ENCODE results near the gene P2RX3. TPM values are rescaled to one million over a fixed set of nuclear protein-coding genes. Genes with fewer than 3 reads are reported as not detected.

Gene P2RX3
- total RNA-seq, 4 donors from 2014 or later, result 0.69 TPM; not detected in 3

DNA sequence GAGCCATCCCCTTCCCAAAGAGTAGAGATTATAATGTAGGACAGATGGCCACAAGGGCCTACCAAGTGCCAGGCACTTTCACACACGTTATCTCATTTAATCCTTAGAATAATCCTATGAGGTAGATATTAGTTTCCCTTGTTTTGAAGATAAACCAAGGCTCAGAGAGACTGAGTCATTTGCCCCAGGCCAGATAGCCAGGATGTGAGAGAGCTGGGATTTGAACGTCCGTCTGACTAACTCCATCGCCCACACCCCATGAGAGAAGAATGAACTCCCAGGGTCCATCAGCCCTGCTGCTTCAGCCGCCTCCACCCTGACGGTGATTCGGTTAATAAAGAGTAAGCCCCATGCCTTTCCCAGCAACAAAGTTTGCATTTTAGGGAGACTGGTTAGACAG, 32.1 kb downstream of the P2RX3 start:
- no peak overlapping the region for H3K27ac ChIP-seq
- H3K36me3 ChIP-seq, result no peaks in the 10 kb centered on the region
- H3K27me3 ChIP-seq, result peaks cover 21% of the 10 kb centered on the region
- ATAC-seq, result no peak
- H3K9me3 ChIP-seq, result no peaks in the 10 kb centered on the region
- H3K4me3 ChIP-seq, result no peak overlapping the region
- H3K4me1 ChIP-seq, result no peaks in the 10 kb centered on the region
- TF ChIP-seq, protein P1, sequence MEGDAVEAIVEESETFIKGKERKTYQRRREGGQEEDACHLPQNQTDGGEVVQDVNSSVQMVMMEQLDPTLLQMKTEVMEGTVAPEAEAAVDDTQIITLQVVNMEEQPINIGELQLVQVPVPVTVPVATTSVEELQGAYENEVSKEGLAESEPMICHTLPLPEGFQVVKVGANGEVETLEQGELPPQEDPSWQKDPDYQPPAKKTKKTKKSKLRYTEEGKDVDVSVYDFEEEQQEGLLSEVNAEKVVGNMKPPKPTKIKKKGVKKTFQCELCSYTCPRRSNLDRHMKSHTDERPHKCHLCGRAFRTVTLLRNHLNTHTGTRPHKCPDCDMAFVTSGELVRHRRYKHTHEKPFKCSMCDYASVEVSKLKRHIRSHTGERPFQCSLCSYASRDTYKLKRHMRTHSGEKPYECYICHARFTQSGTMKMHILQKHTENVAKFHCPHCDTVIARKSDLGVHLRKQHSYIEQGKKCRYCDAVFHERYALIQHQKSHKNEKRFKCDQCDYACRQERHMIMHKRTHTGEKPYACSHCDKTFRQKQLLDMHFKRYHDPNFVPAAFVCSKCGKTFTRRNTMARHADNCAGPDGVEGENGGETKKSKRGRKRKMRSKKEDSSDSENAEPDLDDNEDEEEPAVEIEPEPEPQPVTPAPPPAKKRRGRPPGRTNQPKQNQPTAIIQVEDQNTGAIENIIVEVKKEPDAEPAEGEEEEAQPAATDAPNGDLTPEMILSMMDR (IDR thresholded peaks at IDR 0.05), result no peak
- TF ChIP-seq POLR2A (IDR thresholded peaks at IDR 0.05), result no peak
- no peak for TF ChIP-seq EP300 (IDR thresholded peaks at IDR 0.05)
- no peak for TF ChIP-seq POLR2AphosphoS5 (IDR thresholded peaks at IDR 0.05)
- 65 to 100% methylated on average over 4 of the region's 7 CpGs for WGBS, 2 donors (ENCODE audit: low coverage in 1 of 2)

GRCh38 chr11:57370941-57371340, 32.8 kb downstream of the P2RX3 start:
- no peaks in the 10 kb centered on the region for H3K9me3 ChIP-seq
- H3K27ac ChIP-seq, result no peak overlapping the region
- no peaks in the 10 kb centered on the region for H3K36me3 ChIP-seq
- H3K27me3 ChIP-seq, result peaks cover 20% of the 10 kb centered on the region
- H3K4me1 ChIP-seq, result no peaks in the 10 kb centered on the region
- no peak for ATAC-seq
- TF ChIP-seq POLR2AphosphoS5 (IDR thresholded peaks at IDR 0.05) (no peak), EP300 (IDR thresholded peaks at IDR 0.05) (no peak), POLR2A (IDR thresholded peaks at IDR 0.05) (no peak)
- TF ChIP-seq, protein P1 (IDR thresholded peaks at IDR 0.05), result no peak
- H3K4me3 ChIP-seq, result no peak overlapping the region

- no peak overlapping the region for H3K4me3 ChIP-seq
- H3K9me3 ChIP-seq, result no peaks in the 10 kb centered on the region
- peaks cover 15% of the 10 kb centered on the region for H3K27me3 ChIP-seq
- H3K4me1 ChIP-seq, result no peaks in the 10 kb centered on the region
- H3K36me3 ChIP-seq, result no peaks in the 10 kb centered on the region
- no peak overlapping the region for H3K27ac ChIP-seq
- no peak for ATAC-seq
- TF ChIP-seq POLR2A (IDR thresholded peaks at IDR 0.05) (no peak), EP300 (IDR thresholded peaks at IDR 0.05) (no peak), POLR2AphosphoS5 (IDR thresholded peaks at IDR 0.05) (no peak)
- TF ChIP-seq, protein P1 (IDR thresholded peaks at IDR 0.05), result no peak
- WGBS, 2 donors (ENCODE audit: low coverage in 1 of 2), result 20 to 33% methylated on average over 2 to 3 of the region's 3 CpGs
These were observed 35.0 kb downstream of the P2RX3 start for GRCh38 chr11:57373146-57373545.

- Histone ChIP-seq H3K4me3 (no peak overlapping the region), H3K9me3 (no peaks in the 10 kb centered on the region), H3K4me1 (no peaks in the 10 kb centered on the region), H3K27me3 (peaks cover 14% of the 10 kb centered on the region), H3K27ac (no peak overlapping the region), H3K36me3 (no peaks in the 10 kb centered on the region)
- WGBS, 2 donors (ENCODE audit: low coverage in 1 of 2), result 93 to 100% methylated on average over 2 to 3 of the region's 3 CpGs
- no peak for ATAC-seq
- TF ChIP-seq EP300 (IDR thresholded peaks at IDR 0.05) (no peak), POLR2AphosphoS5 (IDR thresholded peaks at IDR 0.05) (no peak), POLR2A (IDR thresholded peaks at IDR 0.05) (no peak)
- TF ChIP-seq, protein P1 (IDR thresholded peaks at IDR 0.05), result no peak
These were observed 36.8 kb downstream of the P2RX3 start for GRCh38 chr11:57374966-57375365.

GRCh38 chr11:57375490-57375889, 37.3 kb downstream of the P2RX3 start:
- TF ChIP-seq POLR2AphosphoS5 (IDR thresholded peaks at IDR 0.05) (no peak), POLR2A (IDR thresholded peaks at IDR 0.05) (no peak), EP300 (IDR thresholded peaks at IDR 0.05) (no peak)
- TF ChIP-seq, protein P1 (IDR thresholded peaks at IDR 0.05), result no peak
- no peaks in the 10 kb centered on the region for H3K36me3 ChIP-seq
- WGBS, 2 donors (ENCODE audit: low coverage in 1 of 2), result 55% methylated on average over 2 of the region's 2 CpGs; no CpG with 5 or more reads in 1 of the 2 donors
- H3K9me3 ChIP-seq, result no peaks in the 10 kb centered on the region
- peaks cover 15% of the 10 kb centered on the region for H3K27me3 ChIP-seq
- no peaks in the 10 kb centered on the region for H3K4me1 ChIP-seq
- no peak for ATAC-seq
- H3K4me3 ChIP-seq, result no peak overlapping the region
- H3K27ac ChIP-seq, result no peak overlapping the region
